GM10266 (cell line): ENCODE results near the gene NKIRAS2.

ENCODE experiments used
- DNase-seq: peaks from one replicate; pipeline ENCODE4 v3.0.0; 2012; ENCODE audit errors: extremely low spot score
- CTCF ChIP-seq: IDR thresholded peaks from 2 replicates; pipeline ENCODE4 v1.5.1; 2012; ENCODE audit warnings: mild to moderate bottlenecking, low read depth; ENCODE audit not compliant: control insufficient read depth, insufficient read depth; ENCODE audit errors: missing control alignments

The NKIRAS2 gene

GRCh38 chr17:42028791-42029127, 8.9 kb downstream of the NKIRAS2 start:
- no peak for TF ChIP-seq CTCF
- DNase-seq: no peak

GRCh38 chr17:42031584-42031983, 11.7 kb downstream of the NKIRAS2 start:
- DNase-seq: no peak
- TF ChIP-seq CTCF: no peak

GRCh38 chr17:42034059-42034458, 14.2 kb downstream of the NKIRAS2 start:
- TF ChIP-seq CTCF: no peak
- no peak for DNase-seq

- peak; percentile 79 for DNase-seq
- no peak for TF ChIP-seq CTCF
Measured at GRCh38 chr17:42038221-42038973, 18.5 kb downstream of the NKIRAS2 start.

- no peak for TF ChIP-seq CTCF
- no peak for DNase-seq
Measured at GRCh38 chr17:42039794-42040763, 20.2 kb downstream of the NKIRAS2 start.

GRCh38 chr17:42040818-42041217, 20.9 kb downstream of the NKIRAS2 start:
- no peak for DNase-seq
- TF ChIP-seq CTCF: no peak

- no peak for DNase-seq
- no peak for TF ChIP-seq CTCF
Measured at GRCh38 chr17:42041619-42042018, 21.7 kb downstream of the NKIRAS2 start.
